Measurements from ENCODE around the gene ZDHHC4. TPM values are rescaled to one million over a fixed set of nuclear protein-coding genes. Genes with fewer than 3 reads are reported as not detected.

ZDHHC4 gene
- total and polyA plus RNA-seq, 2 of the 13 experiments (the other 11 are each of a cell fraction or from before 2014, with no cell fraction given) = 83.2 to 188 TPM

- TF ChIP-seq ETS1 (CRISPR knock-in tag; IDR thresholded peaks at IDR 0.05) (no peak), RARG (CRISPR knock-in tag; IDR thresholded peaks at IDR 0.05; ENCODE audit: low read depth) (no peak), ZNF414 (CRISPR knock-in tag; IDR thresholded peaks at IDR 0.05) (0 out of 2 replicates have a peak, but pooled peaks have one; percentile 33), CBX1 (IDR thresholded peaks at IDR 0.05; ENCODE audit: low read depth) (no peak), MAFK (conservative IDR thresholded peaks at IDR 0.05 in 1 of 2, IDR thresholded peaks at IDR 0.05 in 1 of 2; ENCODE audit: low read length in 2 of 2) (no peak), NFYC (CRISPR knock-in tag; IDR thresholded peaks at IDR 0.05) (no peak), AHDC1 (CRISPR knock-in tag; IDR thresholded peaks at IDR 0.05; ENCODE audit: borderline replicate concordance) (no peak), PAXIP1 (CRISPR knock-in tag; conservative IDR thresholded peaks at IDR 0.05) (peak; percentile 79), ZNF20 (CRISPR knock-in tag; IDR thresholded peaks at IDR 0.05) (no peak), STAT6 (CRISPR knock-in tag; IDR thresholded peaks at IDR 0.05; ENCODE audit: borderline replicate concordance) (no peak), CBX2 (IDR thresholded peaks at IDR 0.05; ENCODE audit: low read depth, low read length) (no peak), CBX2 (CRISPR knock-in tag; IDR thresholded peaks at IDR 0.05; ENCODE audit: low read depth) (no peak), FOSL2 (CRISPR knock-in tag; IDR thresholded peaks at IDR 0.05) (peak; percentile 33; the same call in 1 of the 2 replicates), FOXJ3 (CRISPR knock-in tag; IDR thresholded peaks at IDR 0.05; ENCODE audit: borderline replicate concordance) (peak; percentile 21; the same call in 1 of the 2 replicates), ZNF563 (CRISPR knock-in tag; IDR thresholded peaks at IDR 0.05) (no peak)
These were observed 1.8 kb upstream of the ZDHHC4 start (continued) for GRCh38 chr7:6575281-6576023.
